A204.1 (cell line): ENCODE results near the gene ESRP2.
A peak's percentile ranks its signal among the peaks of the same experiment; 100 is the strongest.

Source experiments
- FAIRE-seq: peaks from 2 replicates; lab custom pipeline; 2012; peaks lifted over from hg19 to GRCh38; lab: Jason Lieb, UNC

ESRP2 gene

GRCh38 chr16:68236826-68237242, 907 bp upstream of the ESRP2 start:
- no peak for FAIRE-seq

- no peak for FAIRE-seq
Observed at GRCh38 chr16:68236137-68236825, 354 bp upstream of the ESRP2 start.

GRCh38 chr16:68235108-68235886, 630 bp downstream of the ESRP2 start:
- no peak for FAIRE-seq

GRCh38 chr16:68234188-68235107, 1.5 kb downstream of the ESRP2 start:
- no peak for FAIRE-seq

GRCh38 chr16:68233835-68234187, 2.1 kb downstream of the ESRP2 start:
- no peak for FAIRE-seq

- FAIRE-seq, result no peak
Observed at GRCh38 chr16:68233085-68233834, 2.7 kb downstream of the ESRP2 start.

- no peak for FAIRE-seq
Observed at GRCh38 chr16:68232335-68232734, 3.6 kb downstream of the ESRP2 start.

GRCh38 chr16:68231384-68232136, 4.4 kb downstream of the ESRP2 start:
- FAIRE-seq, result no peak

GRCh38 chr16:68230956-68231355, 5.0 kb downstream of the ESRP2 start:
- no peak for FAIRE-seq

GRCh38 chr16:68230176-68230571, 5.8 kb downstream of the ESRP2 start:
- FAIRE-seq, result no peak

GRCh38 chr16:68229431-68230175, 6.3 kb downstream of the ESRP2 start:
- peak; percentile 85 for FAIRE-seq

GRCh38 chr16:68228652-68229051, 7.3 kb downstream of the ESRP2 start:
- FAIRE-seq, result no peak

GRCh38 chr16:68227850-68228553, 7.9 kb downstream of the ESRP2 start:
- FAIRE-seq, result no peak

- FAIRE-seq, result no peak
Observed at GRCh38 chr16:68227183-68227793, 8.6 kb downstream of the ESRP2 start.

- FAIRE-seq, result no peak
Observed at GRCh38 chr16:68226116-68226515, 9.8 kb downstream of the ESRP2 start.

GRCh38 chr16:68223072-68223471, 12.9 kb downstream of the ESRP2 start:
- no peak for FAIRE-seq

GRCh38 chr16:68219725-68220351, 16.1 kb downstream of the ESRP2 start:
- no peak for FAIRE-seq

GRCh38 chr16:68217506-68217905, 18.4 kb downstream of the ESRP2 start:
- no peak for FAIRE-seq

GRCh38 chr16:68216240-68216639, 19.7 kb downstream of the ESRP2 start:
- no peak for FAIRE-seq
